K562 (cell line): ENCODE measurements around the gene CCDC136. TPM values are rescaled to one million over a fixed set of nuclear protein-coding genes. Genes with fewer than 3 reads are reported as not detected.

Experiments
- CTCFL ChIP-seq: IDR thresholded peaks from 2 replicates; pipeline ENCODE4 v1.6.1; 2011; ENCODE audit warnings: borderline replicate concordance, low read depth, mild to moderate bottlenecking, moderate library complexity, low read length; ENCODE audit not compliant: insufficient read depth, poor library complexity, severe bottlenecking
- DACH1 ChIP-seq: fragments of 450-650 bp; IDR thresholded peaks from 2 replicates; pipeline ENCODE4 v1.6.1; 2018; ENCODE audit not compliant: partially characterized antibody
- FOXA3 ChIP-seq, 2 experiments: fragments of 450-650 bp in 1 of 2; sonication (generic) in 1 of 2; formaldehyde crosslinking; IDR thresholded peaks in 1 of 2; conservative IDR thresholded peaks in 1 of 2; 2 replicates each; pipeline versions ENCODE4 v1.4.0 to v1.8.0; 2020 to 2022; ENCODE audit warnings: mild to moderate bottlenecking in 2 of 2, missing genetic modification reagents in 1 of 2
- ILK ChIP-seq: fragments of 450-650 bp; IDR thresholded peaks from 2 replicates; pipeline ENCODE4 v1.6.1; 2016; ENCODE audit warnings: missing genetic modification characterization, low read depth, mild to moderate bottlenecking, missing compliant biosample characterization, moderate library complexity, borderline replicate concordance
- JUN ChIP-seq, 2 experiments: sonication (generic) in 1 of 2; formaldehyde crosslinking in 1 of 2; IDR thresholded peaks; 2 replicates each; pipeline versions ENCODE4 v1.6.1 to v1.8.0; 2012 to 2022; ENCODE audit warnings: borderline replicate concordance in 2 of 2, mild to moderate bottlenecking in 2 of 2, improper control_type of control experiment in 1 of 2, low read depth in 1 of 2, low read length in 1 of 2, missing genetic modification reagents in 1 of 2
- KLF1 ChIP-seq: fragments of 450-650 bp; IDR thresholded peaks from 2 replicates; pipeline ENCODE4 v1.6.1; 2016; ENCODE audit warnings: missing genetic modification characterization, missing compliant biosample characterization
- MAX ChIP-seq: sonication (generic); formaldehyde crosslinking; IDR thresholded peaks from 2 replicates; pipeline ENCODE4 v1.9.0; 2022; ENCODE audit warnings: mild to moderate bottlenecking, missing genetic modification reagents
- MBD1 ChIP-seq: fragments of 250-450 bp; sonication (Bioruptor Pico); IDR thresholded peaks from 2 replicates; pipeline ENCODE4 v1.8.0; 2022; ENCODE audit warnings: inconsistent platforms
- MCM5 ChIP-seq: fragments of 450-650 bp; IDR thresholded peaks from 2 replicates; pipeline ENCODE4 v1.6.1; 2016; ENCODE audit warnings: low read depth
- MED1 ChIP-seq: sonication (generic); formaldehyde crosslinking; IDR thresholded peaks from 2 replicates; pipeline ENCODE4 v1.8.1; 2023; ENCODE audit warnings: missing genetic modification reagents, borderline replicate concordance
- TAL1 ChIP-seq: fragments of 450-650 bp; IDR thresholded peaks from 2 replicates; pipeline ENCODE4 v1.6.1; 2016; ENCODE audit warnings: mild to moderate bottlenecking
- U2AF2 ChIP-seq: fragments of 200-400 bp; formaldehyde crosslinking; optimal IDR thresholded peaks from 2 replicates; pipeline ENCODE3; 2017; ENCODE audit warnings: low read depth, mild to moderate bottlenecking, low read length
- XRCC4 ChIP-seq: IDR thresholded peaks from one replicate; pipeline ENCODE4 v1.6.1; 2011; ENCODE audit not compliant: insufficient read depth, insufficient read length; ENCODE audit errors: extremely low read depth
- YBX1 ChIP-seq: fragments of 450-650 bp; IDR thresholded peaks from 2 replicates; pipeline ENCODE4 v1.7.1; 2016; ENCODE audit warnings: mild to moderate bottlenecking
- ZKSCAN8 ChIP-seq: fragments of 200-800 bp; sonication (Bioruptor generic); IDR thresholded peaks from 2 replicates; pipeline ENCODE4 v1.6.1; 2016; ENCODE audit warnings: missing genetic modification characterization, missing compliant biosample characterization
- ZNF165 ChIP-seq: fragments of 250-450 bp; sonication (Bioruptor Pico); IDR thresholded peaks from 2 replicates; pipeline ENCODE4 v1.4.0; 2020; ENCODE audit warnings: borderline replicate concordance
- ZNF280A ChIP-seq: fragments of 450-650 bp; IDR thresholded peaks from 2 replicates; pipeline ENCODE4 v1.6.1; 2018; ENCODE audit warnings: mild to moderate bottlenecking, low read depth; ENCODE audit not compliant: partially characterized antibody
- ZNF586 ChIP-seq: fragments of 450-650 bp; formaldehyde crosslinking; conservative IDR thresholded peaks from 2 replicates; pipeline ENCODE4 v1.4.0; 2020; ENCODE audit warnings: mild to moderate bottlenecking, moderate library complexity
- polyA plus RNA-seq, 8 experiments: library from polyadenylated mRNA; depleted of rRNA in 4 of 8; stranded (reverse) in 5 of 8; unstranded in 3 of 8; fragments of >200 nt; fragmentation: Nextera tagmentation in 2 of 8; fragmentation: Illumina TruSeq in 1 of 8; extraction: Ambion mirVana in 2 of 8; extraction: Trizol in 1 of 8; gene quantifications; 2 replicates each; pipeline versions ENCODE4 v1.2.1 to v1.2.3, GENCODE V29; 2011 to 2014; ENCODE audit warnings: inconsistent platforms in 1 of 8, missing spikeins in 1 of 8
- total RNA-seq, 7 experiments: library from RNA; depleted of rRNA in 6 of 7; stranded (reverse); fragments of >200 nt in 6 of 7; fragmentation: Illumina TruSeq in 2 of 7; extraction: Trizol in 2 of 7; gene quantifications; 2 replicates each; pipeline versions ENCODE4 v1.2.1 to v1.2.3, GENCODE V29; 2011 to 2021; ENCODE audit warnings: low replicate concordance in 1 of 7
- TF ChIP-seq, protein P1 (sequence below): fragments of 450-650 bp; IDR thresholded peaks from 2 replicates; pipeline ENCODE4 v1.6.1; 2017; ENCODE audit warnings: antibody characterized with exemption

CCDC136 gene
- total and polyA plus RNA-seq, 9 of the 15 experiments (the other 6 are each of a cell fraction or from before 2014, with no cell fraction given) = 2.4 to 40.8 (median 26.5) TPM

GRCh38 chr7:128791121-128791971, at the start of gene CCDC136 (continued):
- TF ChIP-seq CTCFL (no peak), ILK (no peak), YBX1 (no peak), U2AF2 (no peak), MAX (CRISPR knock-in tag) (no peak), ZNF586 (CRISPR knock-in tag) (no peak), MED1 (CRISPR knock-in tag) (no peak), MCM5 (no peak), ZNF280A (no peak), ZNF165 (CRISPR knock-in tag) (no peak), DACH1 (no peak), KLF1 (tag) (no peak), ZKSCAN8 (no peak), JUN (IDR thresholded peaks at IDR 0.05; ENCODE audit: borderline replicate concordance, low read depth, low read length) (no peak), JUN (CRISPR knock-in tag; IDR thresholded peaks at IDR 0.05; ENCODE audit: borderline replicate concordance) (no peak), XRCC4 (no peak), FOXA3 (CRISPR knock-in tag; conservative IDR thresholded peaks at IDR 0.05 in 1 of 2, IDR thresholded peaks at IDR 0.05 in 1 of 2) (no peak), TAL1 (no peak), MBD1 (CRISPR knock-in tag) (no peak)
- TF ChIP-seq, protein P1, sequence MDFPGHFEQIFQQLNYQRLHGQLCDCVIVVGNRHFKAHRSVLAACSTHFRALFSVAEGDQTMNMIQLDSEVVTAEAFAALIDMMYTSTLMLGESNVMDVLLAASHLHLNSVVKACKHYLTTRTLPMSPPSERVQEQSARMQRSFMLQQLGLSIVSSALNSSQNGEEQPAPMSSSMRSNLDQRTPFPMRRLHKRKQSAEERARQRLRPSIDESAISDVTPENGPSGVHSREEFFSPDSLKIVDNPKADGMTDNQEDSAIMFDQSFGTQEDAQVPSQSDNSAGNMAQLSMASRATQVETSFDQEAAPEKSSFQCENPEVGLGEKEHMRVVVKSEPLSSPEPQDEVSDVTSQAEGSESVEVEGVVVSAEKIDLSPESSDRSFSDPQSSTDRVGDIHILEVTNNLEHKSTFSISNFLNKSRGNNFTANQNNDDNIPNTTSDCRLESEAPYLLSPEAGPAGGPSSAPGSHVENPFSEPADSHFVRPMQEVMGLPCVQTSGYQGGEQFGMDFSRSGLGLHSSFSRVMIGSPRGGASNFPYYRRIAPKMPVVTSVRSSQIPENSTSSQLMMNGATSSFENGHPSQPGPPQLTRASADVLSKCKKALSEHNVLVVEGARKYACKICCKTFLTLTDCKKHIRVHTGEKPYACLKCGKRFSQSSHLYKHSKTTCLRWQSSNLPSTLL = no peak
